OCI-M2 (cell line): Measurements from ENCODE around the gene RABL3.
"Not testable (repeated sequence)": the region's sequence is repeated elsewhere in the genome, so short reads cannot be mapped to it uniquely, and the experiment has no call there.

Source experiments
- DNase-seq: peaks from one replicate; lab custom pipeline; 2025; ENCODE audit not compliant: unreplicated experiment; lab: John Stamatoyannopoulos, UW

The RABL3 gene

DNA sequence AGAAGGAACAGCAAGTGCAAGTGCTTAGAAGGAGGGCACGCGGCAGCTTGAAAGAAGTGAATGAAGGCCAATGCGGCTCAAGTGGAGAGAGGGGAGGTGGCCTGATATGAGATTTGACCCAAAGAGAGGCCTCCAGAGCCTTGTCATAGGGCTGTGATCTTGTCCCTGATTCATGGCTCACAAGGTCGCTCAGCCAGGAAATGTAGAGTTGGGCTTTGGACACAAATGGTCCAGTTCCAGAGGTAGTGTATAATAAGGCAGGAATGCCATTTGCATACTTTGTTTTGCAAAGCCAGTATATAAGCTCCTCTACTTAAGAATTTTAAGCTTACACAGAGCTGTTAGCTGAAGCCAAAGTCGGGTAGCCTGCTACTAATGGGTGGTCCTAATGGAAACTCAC lies 94.0 kb downstream of the RABL3 start:
- no peak for DNase-seq

- no peak for DNase-seq
Measured at GRCh38 chr3:120646771-120647432, 95.4 kb downstream of the RABL3 start.

DNA sequence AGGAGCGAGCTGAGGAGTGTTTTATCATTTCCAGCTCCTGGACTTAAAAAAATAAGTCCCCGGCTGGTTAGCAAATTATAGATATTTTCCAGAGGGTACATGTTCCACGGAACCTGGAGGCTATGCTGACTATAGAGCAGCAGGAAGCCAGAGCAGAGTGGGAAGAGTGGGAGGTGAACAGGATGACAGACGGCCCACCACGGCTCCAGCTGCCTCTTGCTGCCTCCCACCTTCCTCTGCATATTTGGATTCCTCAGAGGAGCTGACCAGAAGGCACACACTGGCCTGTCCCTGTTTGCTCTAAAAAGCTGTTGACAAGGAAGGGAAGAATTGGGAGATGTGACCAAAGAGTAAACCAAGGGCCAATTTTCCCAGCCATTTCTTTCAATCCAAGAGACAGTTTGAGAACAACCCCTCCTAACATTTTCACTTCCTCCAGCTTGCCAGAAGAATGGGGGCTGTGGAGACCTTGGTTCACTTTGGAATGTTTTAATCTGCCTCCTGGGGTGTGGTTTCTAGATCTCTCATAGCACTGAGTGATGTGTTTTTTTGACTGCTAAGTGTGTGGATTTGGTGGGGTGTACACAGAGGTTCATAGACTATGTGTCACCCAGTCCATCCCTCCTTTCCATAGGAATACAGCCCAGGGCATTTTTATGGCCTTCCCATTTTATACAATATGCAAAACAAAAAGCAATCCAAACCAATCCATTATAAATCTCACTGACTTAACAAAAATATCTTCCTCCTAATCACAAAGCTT lies 97.1 kb downstream of the RABL3 start:
- no peak for DNase-seq

- no peak for DNase-seq
Measured at GRCh38 chr3:120642368-120642948, 99.9 kb downstream of the RABL3 start.

DNA sequence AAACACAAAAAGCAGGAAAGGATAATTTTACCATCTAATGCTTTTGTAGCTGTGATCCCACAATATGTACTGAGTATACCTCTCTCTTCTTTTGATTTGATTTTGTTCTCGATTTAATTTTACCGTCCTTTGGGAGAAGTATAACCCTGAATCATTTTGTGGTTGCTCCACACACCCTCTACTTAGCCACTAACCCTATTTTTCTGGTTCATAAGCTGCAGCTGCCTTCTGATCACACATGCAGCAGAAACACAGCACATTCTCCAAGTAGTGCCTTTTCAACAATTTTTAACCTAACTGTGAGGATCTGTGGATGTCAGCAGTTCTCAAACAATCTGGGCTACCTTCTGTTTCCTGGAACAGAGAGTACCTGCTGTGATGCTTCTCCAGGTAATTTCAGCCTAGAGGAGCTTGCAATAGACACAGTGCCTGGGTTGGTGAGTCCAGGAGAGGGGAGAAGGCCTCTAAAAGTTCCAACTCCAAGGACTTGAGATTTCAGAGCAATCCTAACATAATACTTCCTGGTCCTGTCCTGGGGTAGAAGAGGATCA lies 100.5 kb downstream of the RABL3 start:
- no peak for DNase-seq

DNA sequence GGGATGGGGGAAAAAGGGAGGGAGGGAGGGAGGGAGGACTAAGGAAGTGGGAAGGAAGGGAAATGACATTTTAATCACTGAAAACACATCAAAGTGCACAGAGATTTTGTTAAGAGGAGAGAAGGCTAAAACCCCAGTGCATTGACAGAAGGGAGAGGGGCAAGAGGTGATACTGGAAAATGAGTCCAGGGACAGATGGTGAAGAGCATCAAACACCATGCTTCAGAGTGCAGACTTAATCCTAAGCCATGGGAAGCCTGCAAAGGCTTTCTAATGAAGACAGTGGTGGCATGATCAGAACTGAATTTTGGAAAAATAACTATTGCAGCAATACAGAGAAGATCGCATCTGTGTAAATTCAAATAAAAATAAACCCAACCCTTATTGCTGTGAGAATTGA lies 102.1 kb downstream of the RABL3 start:
- DNase-seq, result no peak

GRCh38 chr3:120638820-120639219 lies 103.5 kb downstream of the RABL3 start:
- not testable (repeated sequence) for DNase-seq

- no peak for DNase-seq
Measured at GRCh38 chr3:120637851-120638559, 104.3 kb downstream of the RABL3 start.

GRCh38 chr3:120636795-120637401 lies 105.4 kb downstream of the RABL3 start:
- no peak for DNase-seq
